Activated CD8-positive, alpha-beta T cell treated with anti-CD3 and anti-CD28 coated beads for 36 hours (primary cell): ENCODE results near the gene CCDC40. TPM values are rescaled to one million over a fixed set of nuclear protein-coding genes. Genes with fewer than 3 reads are reported as not detected.

ENCODE experiments used
- ATAC-seq: fragments of 200-7000 bp; cut with Tn5 transposase; one replicate; pipeline ENCODE4 v1.10.0; 2021; ENCODE audit warnings: mild to moderate bottlenecking, moderate library complexity
- CTCF ChIA-PET: fragments of 350-600 bp; sonication (Branson Sonifier 250); formaldehyde crosslinking; loops from one replicate; lab custom pipeline; 2021; ENCODE audit warnings: antibody characterized with exemption; lab: Charles Lee
- POLR2A ChIA-PET: fragments of 350-600 bp; sonication (Branson Sonifier 250); formaldehyde crosslinking; loops from one replicate; lab custom pipeline; 2021; ENCODE audit warnings: antibody characterized with exemption; lab: Charles Lee
- DNase-seq: peaks from one replicate; pipeline ENCODE4 v3.0.0-alpha.2; 2020
- H3K27ac Mint-ChIP-seq: one replicate; pipeline ENCODE4 v1.8.0; 2021; ENCODE audit warnings: mild to moderate bottlenecking, mixed read lengths
- H3K27me3 Mint-ChIP-seq: one replicate; pipeline ENCODE4 v1.8.0; 2021; ENCODE audit warnings: mixed read lengths
- H3K36me3 Mint-ChIP-seq: one replicate; pipeline ENCODE4 v1.8.0; 2021; ENCODE audit warnings: low read depth, mixed read lengths
- H3K4me1 Mint-ChIP-seq: one replicate; pipeline ENCODE4 v1.8.0; 2021; ENCODE audit warnings: low read depth, mixed read lengths
- H3K4me3 Mint-ChIP-seq: one replicate; pipeline ENCODE4 v1.8.0; 2021; ENCODE audit warnings: mild to moderate bottlenecking, moderate library complexity, mixed read lengths
- H3K9me3 Mint-ChIP-seq: one replicate; pipeline ENCODE4 v1.8.0; 2021; ENCODE audit warnings: mixed read lengths
- CTCF ChIP-seq: fragments of 200-600 bp; IDR thresholded peaks from one replicate; pipeline ENCODE4 v1.8.0; 2022; ENCODE audit warnings: antibody characterized with exemption, mild to moderate bottlenecking
- intact Hi-C: fragments of 100-400 bp; cut with micrococcal nuclease; formaldehyde crosslinking; loops from one replicate; pipeline ENCODE4 v1.10.0; 2022
- total RNA-seq, 2 experiments: library from RNA; stranded (reverse); gene quantifications; one replicate each; pipeline ENCODE4 v1.2.3, GENCODE V29; 2021

CCDC40 gene
- total RNA-seq, 2 experiments from 2014 or later, result 0.54 to 0.79 TPM

- DNase-seq (no peak), ATAC-seq (no peak)
- H3K27ac Mint-ChIP-seq, result no peak overlapping the region
- ChIA-PET CTCF (no interaction called here), POLR2A (interaction anchor here (0.6 to 0.9 kb wide), 2 partner anchors 14 to 16 kb away, joined by 3 read pairs; no protein-coding TSS in a partner anchor)
- H3K27me3 Mint-ChIP-seq, result no peaks in the 10 kb centered on the region
- intact Hi-C loops, result no loop called here
- no peak overlapping the region for H3K4me3 Mint-ChIP-seq
- H3K36me3 Mint-ChIP-seq, result no peaks in the 10 kb centered on the region
- TF ChIP-seq CTCF, result no peak
- H3K4me1 Mint-ChIP-seq, result peaks cover 7% of the 10 kb centered on the region
- H3K9me3 Mint-ChIP-seq, result no peaks in the 10 kb centered on the region
These were observed 26.1 kb upstream of the CCDC40 start for GRCh38 chr17:80010283-80010858.

GRCh38 chr17:80011989-80012555 is 24.4 kb upstream of the CCDC40 start:
- Mint-ChIP-seq H3K36me3 (no peaks in the 10 kb centered on the region), H3K27ac (no peak overlapping the region), H3K9me3 (no peaks in the 10 kb centered on the region), H3K27me3 (no peaks in the 10 kb centered on the region), H3K4me1 (peaks cover 2% of the 10 kb centered on the region), H3K4me3 (no peak overlapping the region)
- POLR2A ChIA-PET, result no interaction called here
- ATAC-seq (no peak), DNase-seq (no peak)
- CTCF ChIA-PET, result no interaction called here
- TF ChIP-seq CTCF, result no peak
- intact Hi-C loops, result no loop called here

- POLR2A ChIA-PET, result no interaction called here
These were observed 23.4 kb upstream of the CCDC40 start for GRCh38 chr17:80012765-80013741.

GRCh38 chr17:80017226-80018010 is 19.0 kb upstream of the CCDC40 start:
- ChIA-PET POLR2A (no interaction called here), CTCF (interaction anchor here (1.1 to 1.9 kb wide), 3 partner anchors 9 to 12 kb away, joined by 5 to 14 read pairs (median 6); no protein-coding TSS in a partner anchor)
- no peaks in the 10 kb centered on the region for H3K4me1 Mint-ChIP-seq
- TF ChIP-seq CTCF, result no peak
- intact Hi-C loops, result no loop called here
- H3K9me3 Mint-ChIP-seq, result no peaks in the 10 kb centered on the region
- no peak for ATAC-seq
- H3K4me3 Mint-ChIP-seq, result no peak overlapping the region
- no peaks in the 10 kb centered on the region for H3K27me3 Mint-ChIP-seq
- no peak overlapping the region for H3K27ac Mint-ChIP-seq
- H3K36me3 Mint-ChIP-seq, result no peaks in the 10 kb centered on the region
- no peak for DNase-seq

More at GRCh38 chr17:80012765-80013741, 23.4 kb upstream of the CCDC40 start:
- DNase-seq (no peak), ATAC-seq (no peak)
- intact Hi-C loops, result no loop called here
- no peak overlapping the region for H3K27ac Mint-ChIP-seq
- H3K4me1 Mint-ChIP-seq, result peaks cover 2% of the 10 kb centered on the region
- H3K9me3 Mint-ChIP-seq, result no peaks in the 10 kb centered on the region
- CTCF ChIA-PET, result no interaction called here
- TF ChIP-seq CTCF, result no peak
- no peaks in the 10 kb centered on the region for H3K36me3 Mint-ChIP-seq
- H3K4me3 Mint-ChIP-seq, result no peak overlapping the region
- H3K27me3 Mint-ChIP-seq, result no peaks in the 10 kb centered on the region
